Omental fat pad (tissue), 4 donors: Measurements from ENCODE around the gene NOC2L. TPM values are rescaled to one million over a fixed set of nuclear protein-coding genes. Genes with fewer than 3 reads are reported as not detected.

ENCODE experiments used
- ATAC-seq: fragments of 150-250 bp; one replicate; pipeline ENCODE4 v1.9.1; 2016; ENCODE audit warnings: mild to moderate bottlenecking, moderate library complexity; ENCODE audit not compliant: low FRiP score
- DNase-seq: peaks from one replicate; pipeline ENCODE4 v3.0.0-alpha.2; 2019; ENCODE audit warnings: low spot score
- CTCF ChIP-seq, 3 donors: fragments of 450-650 bp; IDR thresholded peaks; one replicate each; pipeline ENCODE4 v1.5.1; 2016 to 2017; ENCODE audit warnings: antibody characterized with exemption in 3 of 3, mild to moderate bottlenecking in 3 of 3, moderate library complexity in 2 of 3
- total RNA-seq, 4 donors: library from RNA; depleted of rRNA; stranded (reverse); fragments of >200 nt; gene quantifications; one replicate each; pipeline ENCODE4 v1.1.0, GENCODE V29; 2016

The NOC2L gene
- total RNA-seq, 4 donors from 2014 or later = 29.2 to 63.5 (median 31.3) TPM

DNA sequence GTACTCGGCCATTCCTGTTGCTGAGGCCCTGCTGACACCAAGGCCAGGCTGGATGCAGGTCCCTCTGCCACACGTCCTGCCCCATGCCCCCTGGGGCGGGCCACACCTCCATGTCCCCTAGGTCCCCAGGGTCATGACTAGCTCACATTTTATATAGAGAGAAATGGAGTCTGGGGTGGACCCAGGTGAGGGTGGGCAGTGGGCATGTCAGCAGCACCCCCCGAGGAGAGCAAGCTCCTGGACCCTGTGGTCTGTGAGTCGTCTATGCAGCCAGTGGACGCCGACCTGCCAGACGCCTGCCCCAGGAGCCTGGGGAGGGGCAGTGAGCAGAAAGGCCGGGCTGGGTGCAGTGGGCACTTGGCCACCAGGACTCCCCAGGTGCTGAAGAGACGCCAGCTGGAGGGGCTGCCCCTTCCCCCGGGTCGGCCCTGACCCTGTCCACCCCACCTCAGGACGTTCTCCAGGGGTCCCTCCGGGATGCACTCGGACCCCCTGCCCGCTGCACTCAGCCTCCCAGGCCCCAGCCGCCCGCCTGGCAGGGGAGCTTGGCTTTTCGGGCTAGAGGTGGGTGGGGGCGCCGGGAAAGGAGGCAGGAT, 19.4 kb downstream of the NOC2L start:
- DNase-seq = no peak
- TF ChIP-seq CTCF (IDR thresholded peaks at IDR 0.05) = no peak
- ATAC-seq = no peak

DNA sequence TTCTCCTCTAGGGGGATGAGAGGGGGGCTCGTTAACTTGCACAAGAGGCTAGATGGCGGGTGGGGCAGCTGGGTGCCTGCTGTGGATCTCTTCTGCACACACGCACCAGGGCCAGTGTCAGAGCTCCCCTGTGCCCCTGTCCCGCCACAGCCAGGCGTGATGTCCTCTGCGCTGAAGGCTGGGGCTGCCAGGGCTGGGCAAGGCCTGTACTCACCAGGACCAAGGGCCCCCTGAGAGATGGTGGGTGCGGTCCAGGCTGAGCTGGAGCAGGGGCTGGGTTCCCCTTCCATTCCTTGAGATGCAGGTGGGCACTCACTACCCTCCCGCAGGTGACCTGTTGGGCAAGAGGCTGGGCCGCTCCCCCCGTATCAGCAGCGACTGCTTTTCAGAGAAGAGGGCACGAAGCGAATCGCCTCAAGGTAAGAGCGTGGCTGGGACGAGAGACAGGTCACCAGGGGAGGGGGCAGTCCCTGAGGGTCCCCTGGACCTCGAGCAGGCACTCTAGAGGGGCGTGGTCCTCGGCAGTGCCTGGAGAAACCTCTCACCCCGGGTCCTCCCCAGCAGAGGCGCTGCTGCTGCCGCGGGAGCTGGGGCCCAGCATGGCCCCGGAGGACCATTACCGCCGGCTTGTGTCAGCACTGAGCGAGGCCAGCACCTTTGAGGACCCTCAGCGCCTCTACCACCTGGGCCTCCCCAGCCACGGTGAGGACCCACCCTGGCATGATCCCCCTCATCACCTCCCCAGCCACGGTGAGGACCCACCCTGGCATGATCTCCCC, 20.2 kb downstream of the NOC2L start:
- TF ChIP-seq CTCF (IDR thresholded peaks at IDR 0.05) = no peak
- ATAC-seq (no peak), DNase-seq (no peak)

DNA sequence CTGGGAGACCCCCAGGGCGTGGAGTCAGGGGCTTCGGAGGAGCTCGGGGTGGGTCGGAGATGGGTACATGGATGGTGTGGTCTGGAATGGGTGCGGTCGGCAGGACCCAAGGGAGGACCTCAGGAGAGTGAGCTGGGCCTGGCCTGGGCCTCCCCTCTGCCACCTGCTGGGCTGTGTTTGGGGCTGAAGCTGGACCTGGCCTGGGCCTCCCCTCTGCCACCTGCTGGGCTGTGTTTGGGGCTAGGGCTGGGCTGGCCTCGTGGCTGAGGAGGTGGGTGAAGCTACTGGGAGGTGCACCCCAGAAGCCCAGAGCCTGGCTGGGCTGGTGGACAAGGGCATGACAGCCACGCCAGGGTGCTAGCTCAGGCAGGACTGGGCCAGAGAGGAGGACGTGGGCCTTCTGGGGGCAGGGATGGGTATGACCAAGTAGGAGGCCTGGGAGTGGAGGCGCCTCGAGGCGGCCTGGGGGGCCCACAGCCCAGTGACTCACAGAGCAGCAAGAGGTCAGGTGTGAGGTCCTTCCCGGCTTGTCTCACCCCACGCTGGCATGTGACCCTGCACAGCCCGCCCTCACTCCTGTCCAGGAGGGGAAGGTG, 20.9 kb downstream of the NOC2L start:
- peak; percentile 20 for ATAC-seq
- no peak for TF ChIP-seq CTCF (IDR thresholded peaks at IDR 0.05)
- DNase-seq = no peak

GRCh38 chr1:937521-937920, 21.5 kb downstream of the NOC2L start:
- DNase-seq (no peak), ATAC-seq (no peak)
- no peak for TF ChIP-seq CTCF (IDR thresholded peaks at IDR 0.05)

GRCh38 chr1:936348-937264, 22.4 kb downstream of the NOC2L start:
- DNase-seq (no peak), ATAC-seq (no peak)
- TF ChIP-seq CTCF (IDR thresholded peaks at IDR 0.05) = no peak

- ATAC-seq (no peak), DNase-seq (no peak)
- TF ChIP-seq CTCF (IDR thresholded peaks at IDR 0.05) = no peak
Measured at GRCh38 chr1:935751-936231, 23.3 kb downstream of the NOC2L start.
